Measurements from ENCODE around the gene PRR22. TPM values are rescaled to one million over a fixed set of nuclear protein-coding genes. Genes with fewer than 3 reads are reported as not detected.

The PRR22 gene
- total and polyA plus RNA-seq, 2 experiments from 2014 or later, result 0.13 to 2.9 TPM

- Histone ChIP-seq H4K20me1 (ENCODE audit: insufficient read depth, poor library complexity, severe bottlenecking) (no peaks in the 10 kb centered on the region), H2AFZ (no peak overlapping the region), H3K4me1 (ENCODE audit: insufficient read depth) (no peaks in the 10 kb centered on the region), H3K27ac (no peak overlapping the region), H3K9me2 (replicated peaks; ENCODE audit: insufficient read depth) (no peaks in the 10 kb centered on the region), H3K9me3 (ENCODE audit: low read depth) (no peaks in the 10 kb centered on the region), H3K4me2 (no peak overlapping the region), H3K27me3 (no peaks in the 10 kb centered on the region), H3K36me3 (replicated peaks; ENCODE audit: insufficient read depth, low read depth) (no peaks in the 10 kb centered on the region), H3K4me3 (no peak overlapping the region), H3K79me2 (no peaks in the 10 kb centered on the region)
- TF ChIP-seq CTCF (IDR thresholded peaks at IDR 0.05; ENCODE audit: poor library complexity), result no peak
- TF ChIP-seq EZH2phosphoT487 (IDR thresholded peaks at IDR 0.05; ENCODE audit: low read depth, severe bottlenecking, unreplicated experiment), result no peak
- no peak for TF ChIP-seq EZH2 (IDR thresholded peaks at IDR 0.05; ENCODE audit: borderline replicate concordance)
- WGBS (ENCODE audit: low lambda C conversion rate, missing lambda C conversion rate), result 90% methylated on average over 5 of the region's 5 CpGs
- DNase-seq (ENCODE audit: low spot score), result no peak
These were observed 21.8 kb downstream of the PRR22 start for GRCh38 chr19:5762608-5763217.

GRCh38 chr19:5753743-5754142 is 30.8 kb downstream of the PRR22 start:
- Histone ChIP-seq H3K9me3 (ENCODE audit: low read depth) (no peaks in the 10 kb centered on the region), H3K27ac (no peak overlapping the region), H4K20me1 (ENCODE audit: insufficient read depth, poor library complexity, severe bottlenecking) (no peaks in the 10 kb centered on the region), H2AFZ (no peak overlapping the region), H3K4me3 (no peak overlapping the region), H3K4me1 (ENCODE audit: insufficient read depth) (no peaks in the 10 kb centered on the region), H3K27me3 (no peaks in the 10 kb centered on the region), H3K79me2 (no peaks in the 10 kb centered on the region), H3K36me3 (replicated peaks; ENCODE audit: insufficient read depth, low read depth) (no peaks in the 10 kb centered on the region), H3K9me2 (replicated peaks; ENCODE audit: insufficient read depth) (no peaks in the 10 kb centered on the region), H3K4me2 (no peak overlapping the region)
- 94% methylated on average over 6 of the region's 6 CpGs for WGBS (ENCODE audit: low lambda C conversion rate, missing lambda C conversion rate)
- no peak for DNase-seq (ENCODE audit: low spot score)
- no peak for TF ChIP-seq CTCF (IDR thresholded peaks at IDR 0.05; ENCODE audit: poor library complexity)
- TF ChIP-seq EZH2 (IDR thresholded peaks at IDR 0.05; ENCODE audit: borderline replicate concordance), result no peak
- no peak for TF ChIP-seq EZH2phosphoT487 (IDR thresholded peaks at IDR 0.05; ENCODE audit: low read depth, severe bottlenecking, unreplicated experiment)

GRCh38 chr19:5751709-5752108 is 32.8 kb downstream of the PRR22 start:
- Histone ChIP-seq H3K27me3 (no peaks in the 10 kb centered on the region), H3K4me1 (ENCODE audit: insufficient read depth) (no peaks in the 10 kb centered on the region), H3K79me2 (no peaks in the 10 kb centered on the region), H4K20me1 (ENCODE audit: insufficient read depth, poor library complexity, severe bottlenecking) (no peaks in the 10 kb centered on the region), H3K4me3 (no peak overlapping the region), H3K4me2 (no peak overlapping the region), H3K36me3 (replicated peaks; ENCODE audit: insufficient read depth, low read depth) (no peaks in the 10 kb centered on the region), H3K27ac (no peak overlapping the region), H2AFZ (no peak overlapping the region), H3K9me2 (replicated peaks; ENCODE audit: insufficient read depth) (no peaks in the 10 kb centered on the region), H3K9me3 (ENCODE audit: low read depth) (no peaks in the 10 kb centered on the region)
- TF ChIP-seq EZH2phosphoT487 (IDR thresholded peaks at IDR 0.05; ENCODE audit: low read depth, severe bottlenecking, unreplicated experiment) (no peak), CTCF (IDR thresholded peaks at IDR 0.05; ENCODE audit: poor library complexity) (no peak), EZH2 (IDR thresholded peaks at IDR 0.05; ENCODE audit: borderline replicate concordance) (no peak)
- WGBS (ENCODE audit: low lambda C conversion rate, missing lambda C conversion rate), result 85% methylated on average over 7 of the region's 7 CpGs
- no peak for DNase-seq (ENCODE audit: low spot score)

Measured in hepatocyte (in vitro differentiated cells).